Measurements from ENCODE around the gene TMIGD3.

- TF ChIP-seq ZNF274 (IDR thresholded peaks at IDR 0.05; ENCODE audit: low read depth, low read length) = no peak
- no peak for TF ChIP-seq YY1 (IDR thresholded peaks at IDR 0.05; ENCODE audit: insufficient read depth, insufficient read length)
These were observed 48.4 kb upstream of the TMIGD3 start for GRCh38 chr1:111551623-111552411.

Measured in NT2/D1 (cell line).